GM13977 (cell line): ENCODE measurements around the gene SLC35E2B.

Source experiments
- DNase-seq: peaks from one replicate; pipeline ENCODE4 v3.0.0; 2012; ENCODE audit warnings: low spot score
- CTCF ChIP-seq: IDR thresholded peaks from 2 replicates; pipeline ENCODE4 v1.5.1; 2012; ENCODE audit warnings: mild to moderate bottlenecking, control low read depth; ENCODE audit not compliant: insufficient read depth; ENCODE audit errors: extremely low read depth, missing control alignments
- in situ Hi-C: fragments of 300-500 bp; cut with MboI; formaldehyde crosslinking; loops from one replicate; pipeline ENCODE4 v1.12.0; 2022; ENCODE audit warnings: low sequenced_read_pairs, low pct_unique_long_range_greater_than_20kb, mixed read lengths, inconsistent platforms; ENCODE audit not compliant: unreplicated experiment

Gene SLC35E2B

DNA sequence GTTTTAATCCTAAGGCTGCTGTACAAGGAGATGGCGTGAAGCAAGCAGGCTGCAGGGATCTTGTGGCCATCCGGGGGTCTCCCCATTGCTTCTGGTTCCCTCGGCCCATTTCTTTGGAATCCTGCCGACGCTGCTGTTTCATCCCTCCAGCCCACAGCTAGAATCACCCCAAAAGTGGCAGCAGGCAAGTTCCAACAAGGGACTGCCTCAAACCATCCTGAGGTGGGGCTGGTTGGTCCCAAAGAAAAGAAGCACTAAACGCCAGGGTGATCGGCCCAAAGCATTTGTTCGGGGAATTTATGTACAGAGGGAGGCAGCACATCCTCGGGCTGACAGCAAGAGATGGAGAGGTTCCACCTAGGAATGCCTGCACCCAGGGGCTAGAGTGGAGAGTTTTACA, 81.8 kb downstream of the SLC35E2B start:
- DNase-seq, result no peak
- TF ChIP-seq CTCF, result no peak
- in situ Hi-C loops, result no loop called here

DNA sequence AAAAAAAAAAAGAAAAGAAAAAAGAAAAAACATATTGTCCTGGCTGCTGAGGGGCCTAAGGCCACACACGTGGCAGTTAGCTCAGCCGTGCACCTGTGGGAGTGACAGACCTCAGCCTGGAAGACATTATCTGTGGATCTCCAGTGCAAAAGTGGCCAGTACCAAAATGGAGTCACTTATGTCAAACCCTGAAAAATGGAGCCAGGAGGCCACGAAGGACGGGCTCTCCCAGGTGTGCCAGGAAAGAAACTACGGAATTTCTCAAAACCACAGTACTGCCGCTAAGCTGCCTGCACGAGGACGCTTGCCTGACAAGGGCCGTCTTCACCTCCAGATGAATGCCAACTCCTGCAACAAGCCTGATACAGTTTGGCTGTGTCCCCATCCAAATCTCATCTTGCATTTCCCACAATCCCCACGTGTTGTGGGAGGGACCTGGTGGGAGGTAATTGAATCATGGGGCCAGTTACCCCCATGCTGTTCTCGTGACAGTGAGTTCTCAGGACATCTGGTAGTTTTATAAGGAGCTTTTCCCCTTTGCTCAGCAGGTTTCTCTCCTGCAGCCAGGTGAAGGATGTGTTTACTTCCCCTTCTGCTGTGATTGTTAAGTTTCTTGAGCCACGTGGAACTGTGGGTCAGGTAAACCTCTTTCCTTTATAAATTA, 82.6 kb downstream of the SLC35E2B start:
- DNase-seq, result no peak
- in situ Hi-C loops, result no loop called here
- TF ChIP-seq CTCF, result no peak
